WERI-Rb-1 (cell line): ENCODE data around the gene WDR3.

Experiments used
- DNase-seq: peaks from one replicate; pipeline ENCODE4 v3.0.0-alpha.2; 2020
- H3K27ac ChIP-seq: fragments of 250-450 bp; sonication (Bioruptor Pico); 2 replicates; pipeline ENCODE4 v1.5.1; 2020; ENCODE audit warnings: mild to moderate bottlenecking, moderate library complexity
- H3K27me3 ChIP-seq: fragments of 250-450 bp; sonication (Bioruptor Pico); 2 replicates; pipeline ENCODE4 v1.5.1; 2021; ENCODE audit warnings: mild to moderate bottlenecking, low read depth, moderate library complexity; ENCODE audit not compliant: insufficient read depth, severe bottlenecking
- H3K36me3 ChIP-seq: fragments of 250-450 bp; sonication (Bioruptor Pico); 2 replicates; pipeline ENCODE4 v1.5.1; 2020; ENCODE audit warnings: mild to moderate bottlenecking, moderate library complexity
- H3K4me3 ChIP-seq: 2 replicates; pipeline ENCODE4 v1.5.1; 2011; ENCODE audit warnings: low read depth, mild to moderate bottlenecking, control low read depth, low read length
- H3K9me3 ChIP-seq: fragments of 250-450 bp; sonication (Bioruptor Pico); 2 replicates; pipeline ENCODE4 v1.5.1; 2021; ENCODE audit warnings: mild to moderate bottlenecking, moderate library complexity; ENCODE audit not compliant: severe bottlenecking
- CTCF ChIP-seq: IDR thresholded peaks from 2 replicates; pipeline ENCODE4 v1.5.1; 2011; ENCODE audit warnings: low read depth, mild to moderate bottlenecking, control low read depth, inconsistent platforms, low read length

The WDR3 gene

DNA sequence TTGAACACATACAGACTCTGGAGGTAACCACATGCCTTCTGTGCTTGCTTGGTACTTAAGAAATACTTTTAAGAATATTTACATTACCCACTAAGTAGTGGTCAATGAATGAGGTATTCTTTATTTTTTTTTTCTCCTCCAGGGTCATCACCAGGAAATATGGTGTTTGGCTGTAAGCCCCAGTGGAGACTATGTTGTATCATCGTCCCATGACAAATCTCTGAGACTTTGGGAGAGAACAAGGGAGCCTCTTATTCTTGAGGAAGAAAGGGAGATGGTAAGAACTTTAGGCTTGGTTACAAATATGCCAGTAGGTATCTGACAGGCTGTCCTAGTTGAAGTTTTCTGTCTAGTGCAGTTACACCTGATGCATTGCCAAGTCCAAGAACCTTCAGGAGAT is 22.8 kb downstream of the WDR3 start:
- Histone ChIP-seq H3K9me3 (no peaks in the 10 kb centered on the region), H3K4me3 (no peak overlapping the region), H3K36me3 (peaks cover 63% of the 10 kb centered on the region), H3K27me3 (no peaks in the 10 kb centered on the region), H3K27ac (no peak overlapping the region)
- DNase-seq = no peak
- TF ChIP-seq CTCF = no peak

- Histone ChIP-seq H3K4me3 (no peak overlapping the region), H3K27ac (no peak overlapping the region), H3K36me3 (peaks cover 43% of the 10 kb centered on the region), H3K9me3 (no peaks in the 10 kb centered on the region), H3K27me3 (no peaks in the 10 kb centered on the region)
- no peak for DNase-seq
- TF ChIP-seq CTCF = no peak
Observed at GRCh38 chr1:117959364-117959763, 29.8 kb downstream of the WDR3 start.

GRCh38 chr1:117964290-117965038 is 34.9 kb downstream of the WDR3 start:
- Histone ChIP-seq H3K27ac (no peak overlapping the region), H3K9me3 (no peaks in the 10 kb centered on the region), H3K36me3 (peaks cover 8% of the 10 kb centered on the region), H3K27me3 (no peaks in the 10 kb centered on the region), H3K4me3 (no peak overlapping the region)
- TF ChIP-seq CTCF = no peak
- DNase-seq = no peak

DNA sequence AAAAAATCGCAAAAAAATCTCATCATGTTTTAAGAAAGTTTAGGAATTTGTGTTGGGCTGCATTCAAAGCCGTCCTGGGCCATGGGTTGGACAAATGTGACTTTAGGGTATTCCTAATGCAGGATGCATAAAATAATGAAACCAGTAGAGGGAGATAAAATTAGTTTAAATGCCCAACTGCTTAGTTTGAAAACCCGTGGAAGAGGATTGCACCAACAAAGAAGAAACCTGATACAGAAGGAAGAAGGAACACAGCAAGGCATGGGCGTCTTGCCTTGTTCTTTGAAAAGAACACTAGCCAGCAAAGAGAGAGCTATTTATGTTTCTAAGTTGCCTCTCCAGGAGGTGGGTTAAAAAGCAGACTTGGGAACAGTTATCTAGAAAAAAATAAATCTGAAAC is 37.9 kb downstream of the WDR3 start:
- TF ChIP-seq CTCF = no peak
- no peak for DNase-seq
- Histone ChIP-seq H3K4me3 (no peak overlapping the region), H3K9me3 (no peaks in the 10 kb centered on the region), H3K27ac (no peak overlapping the region), H3K36me3 (peaks cover 3% of the 10 kb centered on the region; the same call in 1 of the 2 replicates), H3K27me3 (no peaks in the 10 kb centered on the region)

- Histone ChIP-seq H3K9me3 (no peaks in the 10 kb centered on the region), H3K36me3 (peaks cover under 1% of the 10 kb centered on the region; the same call in 1 of the 2 replicates), H3K27me3 (no peaks in the 10 kb centered on the region), H3K27ac (no peak overlapping the region), H3K4me3 (no peak overlapping the region)
- no peak for TF ChIP-seq CTCF
- DNase-seq = no peak
Observed at GRCh38 chr1:117967881-117968280, 38.3 kb downstream of the WDR3 start.

- H3K9me3 ChIP-seq = no peaks in the 10 kb centered on the region
- TF ChIP-seq CTCF = no peak
Observed at GRCh38 chr1:117970252-117970651, 40.7 kb downstream of the WDR3 start.

More at GRCh38 chr1:117970252-117970651, 40.7 kb downstream of the WDR3 start:
- H3K27ac ChIP-seq = no peak overlapping the region
- H3K27me3 ChIP-seq = no peaks in the 10 kb centered on the region
- DNase-seq = no peak
- no peak overlapping the region for H3K4me3 ChIP-seq
- H3K36me3 ChIP-seq = no peaks in the 10 kb centered on the region
